ENCODE results near the gene ALDH1L2.
"Not testable (repeated sequence)": the region's sequence is repeated elsewhere in the genome, so short reads cannot be mapped to it uniquely, and the experiment has no call there.

The ALDH1L2 gene

DNA sequence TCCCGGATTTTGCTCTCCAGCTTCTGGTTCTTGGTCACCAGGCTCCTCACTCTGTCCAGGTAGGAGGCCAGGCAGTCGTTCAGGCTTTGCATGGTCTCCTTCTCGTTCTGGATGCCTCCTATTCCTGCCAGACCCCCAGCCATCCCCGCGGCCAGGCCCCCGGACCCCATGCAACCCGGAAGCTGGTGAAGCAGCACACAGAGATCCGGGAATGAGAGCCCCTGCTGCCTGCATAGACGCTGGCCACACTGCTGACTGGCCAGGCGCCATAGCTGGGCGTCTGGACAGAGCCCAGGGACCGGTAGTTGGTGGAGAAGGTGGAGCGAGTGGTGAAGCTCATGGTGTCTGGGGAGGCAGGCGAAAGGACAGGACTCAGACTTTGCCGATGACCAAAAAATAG, 106.6 kb downstream of the ALDH1L2 start:
- not testable (repeated sequence) for DNase-seq (ENCODE audit: low read depth in 2 of 2)

DNA sequence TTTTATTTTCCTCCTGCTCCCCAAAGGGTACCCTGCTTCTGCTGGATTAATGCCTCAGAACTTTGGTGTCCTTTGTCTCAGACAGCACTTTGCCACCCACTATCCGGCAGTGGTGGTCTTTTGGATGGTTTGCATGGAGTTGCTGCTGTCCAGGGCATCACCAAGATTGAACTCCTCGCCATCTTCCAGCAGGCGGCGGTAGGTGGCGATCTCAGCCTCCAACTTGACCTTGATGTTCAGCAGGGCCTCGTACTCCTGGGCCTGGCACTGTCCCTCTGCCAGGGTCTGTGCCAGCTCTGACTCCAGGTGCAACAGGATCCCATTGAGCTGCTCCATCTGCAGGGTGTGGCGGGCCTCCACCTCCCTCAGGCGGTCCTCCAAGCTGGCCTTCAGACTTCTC, 107.6 kb downstream of the ALDH1L2 start:
- DNase-seq (ENCODE audit: low read depth in 2 of 2), result no peak

DNA sequence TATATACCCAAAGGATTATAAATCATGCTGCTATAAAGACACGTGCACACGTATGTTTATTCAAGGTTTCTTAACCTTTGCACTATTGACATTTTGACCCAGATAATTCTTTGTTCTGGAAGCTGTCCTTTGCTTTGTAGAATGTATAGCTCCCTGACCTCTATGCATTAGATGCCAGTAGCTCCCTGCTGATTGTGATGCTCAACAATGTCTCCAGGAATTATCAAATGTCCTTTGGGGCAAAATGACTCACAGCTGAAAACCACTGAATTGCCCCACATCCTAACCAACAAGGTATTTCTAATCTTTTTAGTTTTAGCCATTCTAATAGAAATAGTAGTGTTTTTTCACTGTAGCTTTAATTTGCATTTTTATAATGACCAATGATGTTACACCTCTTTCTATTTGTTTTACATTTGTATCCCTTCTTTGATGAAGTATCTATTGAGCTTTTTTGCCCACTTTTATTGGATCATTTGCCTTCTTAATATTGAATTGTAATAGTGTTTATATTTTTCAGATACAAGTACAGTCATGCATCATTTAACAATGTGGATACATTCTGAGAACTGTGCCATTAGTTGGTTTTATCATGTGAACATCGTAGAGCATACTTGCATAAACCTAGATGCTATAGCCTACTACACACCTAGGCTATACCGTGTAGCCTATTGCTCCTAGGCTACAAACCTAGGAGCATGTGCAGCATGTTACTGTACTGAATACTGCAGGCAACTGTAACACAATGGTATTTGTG, 108.5 kb downstream of the ALDH1L2 start:
- no peak for DNase-seq (ENCODE audit: low read depth in 2 of 2)

DNA sequence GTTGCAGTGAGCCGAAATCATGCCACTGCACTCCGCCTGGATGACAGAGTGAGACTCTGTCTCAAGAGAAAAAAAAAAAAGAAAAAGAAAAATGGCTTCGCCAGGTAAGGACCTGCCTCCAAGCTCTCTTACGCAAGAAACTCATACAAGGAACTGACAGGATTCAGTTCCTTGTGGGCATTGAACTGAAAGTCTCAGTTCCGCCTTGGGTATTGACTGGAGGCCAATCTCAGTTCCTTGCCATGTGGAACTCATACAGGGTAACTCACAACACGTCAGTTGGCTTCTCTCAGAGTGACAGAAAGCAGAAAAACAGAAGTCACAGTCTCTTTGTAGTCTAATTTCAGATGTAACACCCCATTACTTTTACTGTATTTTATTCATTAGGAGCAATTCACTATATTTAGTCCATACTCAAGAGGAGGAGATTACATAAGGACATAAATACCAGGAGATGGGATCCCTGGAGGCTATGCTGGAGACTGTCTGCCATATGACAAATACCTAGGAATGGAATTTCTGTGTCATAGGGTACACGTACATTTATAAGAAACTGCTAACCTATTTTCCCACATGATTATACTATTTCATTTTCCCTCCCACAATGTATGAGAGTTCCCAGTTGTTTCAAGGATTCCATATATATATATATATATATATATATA, 109.5 kb downstream of the ALDH1L2 start:
- no peak for DNase-seq (ENCODE audit: low read depth in 2 of 2)

DNA sequence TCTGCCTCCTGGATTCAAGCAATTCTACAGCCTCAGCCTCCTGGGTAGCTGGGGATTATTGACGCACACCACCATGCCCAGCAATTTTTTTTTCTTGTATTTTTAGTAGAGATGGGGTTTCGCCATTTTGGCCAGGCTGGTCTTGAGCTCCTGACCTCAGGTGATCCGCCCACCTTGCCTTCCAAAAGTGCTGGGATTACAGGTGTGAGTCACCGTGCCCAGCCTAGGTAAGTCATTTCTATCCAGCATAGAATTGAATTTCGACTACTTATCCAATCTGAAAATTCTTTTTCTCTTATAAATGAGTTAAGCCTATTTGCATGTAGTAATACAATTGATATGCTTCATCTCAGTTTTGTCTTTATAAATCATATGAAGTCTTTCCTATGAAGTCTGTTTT, 111.0 kb downstream of the ALDH1L2 start:
- no peak for DNase-seq (ENCODE audit: low read depth in 2 of 2)

- no peak for DNase-seq (ENCODE audit: low read depth in 2 of 2)
Measured at GRCh38 chr12:104971306-104971705, 113.0 kb downstream of the ALDH1L2 start.
